Nephron progenitor cell (in vitro differentiated cells): ENCODE measurements around the gene CDK14.
"Not testable (repeated sequence)": the region's sequence is repeated elsewhere in the genome, so short reads cannot be mapped to it uniquely, and the experiment has no call there.

Experiments
- DNase-seq: peaks from one replicate; pipeline ENCODE4 v3.0.0; 2021
- H3K27ac Mint-ChIP-seq: 2 replicates; pipeline ENCODE4 v1.8.0; 2021; ENCODE audit warnings: mild to moderate bottlenecking, moderate library complexity, mixed read lengths
- H3K27me3 Mint-ChIP-seq: 2 replicates; pipeline ENCODE4 v1.8.0; 2021; ENCODE audit warnings: mild to moderate bottlenecking, low read depth, mixed read lengths; ENCODE audit not compliant: poor library complexity
- H3K36me3 Mint-ChIP-seq: 2 replicates; pipeline ENCODE4 v1.8.0; 2021; ENCODE audit warnings: low read depth, mixed read lengths
- H3K4me1 Mint-ChIP-seq: 2 replicates; pipeline ENCODE4 v1.8.0; 2021; ENCODE audit warnings: mixed read lengths
- H3K4me3 Mint-ChIP-seq: 2 replicates; pipeline ENCODE4 v1.8.0; 2021; ENCODE audit warnings: mild to moderate bottlenecking, moderate library complexity, mixed read lengths
- H3K9me3 Mint-ChIP-seq: 2 replicates; pipeline ENCODE4 v1.8.0; 2021; ENCODE audit warnings: mild to moderate bottlenecking, moderate library complexity, mixed read lengths
- TF ChIP-seq, protein P1 (sequence below): fragments of 200-600 bp; sonication (generic); IDR thresholded peaks from 2 replicates; pipeline ENCODE4 v1.5.0; 2021; ENCODE audit warnings: antibody characterized with exemption

The CDK14 gene

DNA sequence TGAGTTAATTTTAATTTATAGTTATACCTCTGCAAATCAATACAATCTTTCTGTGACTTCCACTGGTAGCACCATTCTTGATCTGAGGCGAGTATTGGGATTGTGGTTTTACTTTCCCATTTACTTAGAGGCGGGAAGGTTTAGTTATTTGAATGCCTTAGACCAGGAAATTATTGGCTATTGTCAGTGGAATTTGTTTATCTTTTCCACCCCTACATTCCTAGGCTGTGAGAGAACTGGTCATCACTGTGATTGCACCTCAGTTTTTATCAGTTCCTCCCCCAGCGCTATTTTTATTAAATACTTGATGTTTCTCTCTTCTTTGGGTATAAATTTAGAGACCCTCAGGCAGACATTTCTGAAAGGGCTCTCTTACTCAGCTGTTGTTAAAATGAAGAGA, 29.9 kb downstream of the CDK14 start:
- Mint-ChIP-seq H3K27ac (no peak overlapping the region), H3K36me3 (peaks cover under 1% of the 10 kb centered on the region), H3K4me3 (no peak overlapping the region), H3K9me3 (no peaks in the 10 kb centered on the region), H3K4me1 (peaks cover 46% of the 10 kb centered on the region), H3K27me3 (no peaks in the 10 kb centered on the region)
- TF ChIP-seq, protein P1, sequence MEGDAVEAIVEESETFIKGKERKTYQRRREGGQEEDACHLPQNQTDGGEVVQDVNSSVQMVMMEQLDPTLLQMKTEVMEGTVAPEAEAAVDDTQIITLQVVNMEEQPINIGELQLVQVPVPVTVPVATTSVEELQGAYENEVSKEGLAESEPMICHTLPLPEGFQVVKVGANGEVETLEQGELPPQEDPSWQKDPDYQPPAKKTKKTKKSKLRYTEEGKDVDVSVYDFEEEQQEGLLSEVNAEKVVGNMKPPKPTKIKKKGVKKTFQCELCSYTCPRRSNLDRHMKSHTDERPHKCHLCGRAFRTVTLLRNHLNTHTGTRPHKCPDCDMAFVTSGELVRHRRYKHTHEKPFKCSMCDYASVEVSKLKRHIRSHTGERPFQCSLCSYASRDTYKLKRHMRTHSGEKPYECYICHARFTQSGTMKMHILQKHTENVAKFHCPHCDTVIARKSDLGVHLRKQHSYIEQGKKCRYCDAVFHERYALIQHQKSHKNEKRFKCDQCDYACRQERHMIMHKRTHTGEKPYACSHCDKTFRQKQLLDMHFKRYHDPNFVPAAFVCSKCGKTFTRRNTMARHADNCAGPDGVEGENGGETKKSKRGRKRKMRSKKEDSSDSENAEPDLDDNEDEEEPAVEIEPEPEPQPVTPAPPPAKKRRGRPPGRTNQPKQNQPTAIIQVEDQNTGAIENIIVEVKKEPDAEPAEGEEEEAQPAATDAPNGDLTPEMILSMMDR, result no peak
- DNase-seq, result no peak

DNA sequence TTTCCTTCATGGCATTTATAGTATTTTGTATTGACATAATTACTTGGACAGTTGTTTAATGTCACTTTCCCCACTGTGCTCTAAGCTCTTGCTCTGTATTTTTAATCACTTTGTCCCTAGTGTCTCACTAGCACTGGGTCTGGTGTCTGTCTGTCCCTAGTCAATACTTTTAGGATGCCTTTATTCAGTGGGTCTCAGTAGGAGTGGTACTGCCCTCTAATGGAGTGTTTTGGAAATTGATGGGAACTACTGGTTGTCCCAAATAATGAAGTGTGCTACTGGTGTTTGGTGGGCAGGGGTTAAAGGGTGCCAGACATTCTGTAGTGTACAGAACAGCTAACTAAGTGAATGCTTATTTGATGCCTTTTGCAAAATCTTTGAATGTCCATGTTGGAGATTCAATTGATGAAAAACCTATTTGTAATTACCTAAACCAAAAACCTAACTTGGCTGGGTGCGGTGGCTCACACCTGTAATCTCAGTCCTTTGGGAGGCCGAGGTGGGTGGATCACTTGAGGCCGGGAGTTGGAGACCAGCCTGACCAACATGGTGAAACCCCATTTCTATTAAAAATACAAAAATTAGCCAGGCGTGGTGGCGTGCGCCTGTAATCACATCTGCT, 33.3 kb downstream of the CDK14 start:
- TF ChIP-seq, protein P1, result peak; percentile 43
- H3K27ac Mint-ChIP-seq, result no peak overlapping the region
- H3K27me3 Mint-ChIP-seq, result no peaks in the 10 kb centered on the region
- no peak overlapping the region for H3K4me3 Mint-ChIP-seq
- peaks cover 17% of the 10 kb centered on the region for H3K4me1 Mint-ChIP-seq
- peaks cover 4% of the 10 kb centered on the region for H3K9me3 Mint-ChIP-seq
- no peak for DNase-seq
- H3K36me3 Mint-ChIP-seq, result peaks cover 16% of the 10 kb centered on the region

DNA sequence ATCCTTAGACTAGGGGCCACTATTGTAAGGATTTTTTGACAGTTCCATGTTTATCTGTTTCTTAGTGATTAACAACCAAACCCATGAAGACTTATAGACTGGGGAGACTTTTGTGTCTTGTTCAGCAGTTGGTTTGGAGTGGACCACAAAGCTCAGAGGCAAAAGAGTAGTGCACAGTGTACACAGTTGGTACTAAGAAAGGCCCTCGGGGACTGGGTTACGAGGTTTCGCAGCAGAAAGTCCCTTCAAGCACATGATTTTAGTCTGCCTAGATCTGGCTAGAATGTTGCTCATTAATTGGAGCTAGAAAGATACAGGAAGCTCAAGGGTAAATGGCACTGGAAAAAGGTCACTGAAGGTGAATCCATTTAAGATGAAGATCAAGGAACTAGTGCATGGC, 35.4 kb downstream of the CDK14 start:
- no peaks in the 10 kb centered on the region for H3K27me3 Mint-ChIP-seq
- H3K4me1 Mint-ChIP-seq, result no peaks in the 10 kb centered on the region
- DNase-seq, result no peak
- peaks cover 8% of the 10 kb centered on the region for H3K9me3 Mint-ChIP-seq
- TF ChIP-seq, protein P1, result no peak
- no peak overlapping the region for H3K27ac Mint-ChIP-seq
- H3K4me3 Mint-ChIP-seq, result no peak overlapping the region
- peaks cover 16% of the 10 kb centered on the region for H3K36me3 Mint-ChIP-seq

DNA sequence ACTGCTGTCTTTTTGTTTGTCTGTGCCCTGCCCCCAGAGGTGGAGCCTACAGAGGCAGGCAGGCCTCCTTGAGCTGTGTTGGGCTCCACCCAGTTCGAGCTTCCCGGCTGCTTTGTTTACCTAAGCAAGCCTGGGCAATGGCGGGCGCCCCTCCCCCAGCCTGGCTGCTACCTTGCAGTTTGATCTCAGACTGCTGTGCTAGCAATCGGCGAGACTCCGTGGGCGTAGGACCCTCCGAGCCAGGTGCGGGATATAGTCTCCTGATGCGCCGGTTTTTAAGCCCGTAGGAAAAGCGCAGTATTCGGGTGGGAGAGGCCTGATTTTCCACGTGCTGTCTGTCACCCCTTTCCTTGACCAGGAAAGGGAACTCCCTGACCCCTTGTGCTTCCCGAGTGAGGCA, 43.6 kb downstream of the CDK14 start:
- not testable (repeated sequence) for DNase-seq, H3K27ac Mint-ChIP-seq, H3K27me3 Mint-ChIP-seq, H3K4me1 Mint-ChIP-seq, H3K4me3 Mint-ChIP-seq
- Mint-ChIP-seq H3K36me3 (peaks cover 55% of the 10 kb centered on the region), H3K9me3 (peaks cover 73% of the 10 kb centered on the region)

DNA sequence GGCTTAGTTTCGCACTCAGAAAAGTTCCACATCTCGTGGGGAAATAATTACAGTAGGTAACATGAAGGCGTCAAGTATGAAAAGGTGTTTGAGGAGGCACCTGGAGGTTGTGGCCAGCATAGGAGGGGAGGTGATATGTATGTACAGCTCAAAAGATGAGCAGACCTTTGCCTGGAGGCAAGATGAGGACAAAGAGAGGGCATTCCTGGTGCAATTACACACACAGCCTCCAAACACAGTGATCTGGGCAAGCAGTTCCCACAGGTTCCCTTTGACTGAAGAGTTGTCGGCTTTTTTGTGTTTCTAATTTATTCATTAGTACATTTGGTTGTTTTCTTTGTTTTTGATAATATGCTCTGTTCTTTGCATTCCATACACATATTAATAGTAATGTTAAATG, 46.9 kb downstream of the CDK14 start:
- TF ChIP-seq, protein P1, result no peak
- H3K36me3 Mint-ChIP-seq, result peaks cover 58% of the 10 kb centered on the region
- H3K4me1 Mint-ChIP-seq, result peaks cover 13% of the 10 kb centered on the region
- no peaks in the 10 kb centered on the region for H3K27me3 Mint-ChIP-seq
- no peak for DNase-seq
- H3K27ac Mint-ChIP-seq, result no peak overlapping the region
- H3K9me3 Mint-ChIP-seq, result peaks cover 63% of the 10 kb centered on the region
- H3K4me3 Mint-ChIP-seq, result no peak overlapping the region

- Mint-ChIP-seq H3K4me3 (no peak overlapping the region), H3K27ac (no peak overlapping the region), H3K27me3 (no peaks in the 10 kb centered on the region), H3K36me3 (peaks cover 49% of the 10 kb centered on the region), H3K4me1 (peaks cover 13% of the 10 kb centered on the region), H3K9me3 (peaks cover 54% of the 10 kb centered on the region)
- DNase-seq, result no peak
- TF ChIP-seq, protein P1, result no peak
These were observed 49.7 kb downstream of the CDK14 start for GRCh38 chr7:90645784-90646183.
